ENCODE measurements around the gene GAB1.
A peak's percentile ranks its signal among the peaks of the same experiment; 100 is the strongest.

GAB1 gene

DNA sequence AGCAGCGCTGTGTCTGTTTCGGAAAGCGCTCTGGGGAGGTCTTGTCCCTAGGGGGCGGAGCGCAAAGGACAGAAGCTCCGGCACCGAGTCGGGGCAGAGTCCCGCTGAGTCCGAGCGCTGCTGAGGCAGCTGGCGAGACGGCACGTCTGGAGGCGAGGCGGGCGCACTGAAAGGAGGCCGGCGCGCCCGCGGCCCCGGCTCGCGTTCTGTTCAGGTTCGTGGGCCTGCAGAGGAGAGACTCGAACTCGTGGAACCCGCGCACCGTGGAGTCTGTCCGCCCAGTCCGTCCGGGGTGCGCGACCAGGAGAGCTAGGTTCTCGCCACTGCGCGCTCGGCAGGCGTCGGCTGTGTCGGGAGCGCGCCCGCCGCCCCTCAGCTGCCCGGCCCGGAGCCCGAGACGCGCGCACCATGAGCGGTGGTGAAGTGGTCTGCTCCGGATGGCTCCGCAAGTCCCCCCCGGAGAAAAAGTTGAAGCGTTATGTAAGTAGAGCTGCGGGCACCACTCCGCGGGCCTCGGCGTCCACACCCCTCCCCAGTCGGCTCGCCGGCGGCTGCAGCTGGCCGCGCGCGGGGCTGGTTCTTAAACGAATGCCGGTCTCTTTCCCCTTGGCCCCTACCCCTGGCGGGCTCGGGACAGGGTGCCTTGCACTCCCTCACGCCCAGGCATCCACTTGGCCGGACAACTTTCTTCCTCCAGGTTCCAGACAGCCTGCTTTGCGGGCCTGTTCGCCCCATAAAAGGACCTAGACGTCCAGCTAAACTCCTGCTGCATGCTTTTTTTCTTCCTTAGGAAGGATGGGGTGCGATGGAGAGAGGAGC is at the start of gene GAB1:
TSS of gene GAB1 (plus strand) at position 96 of the 819 bp plus-strand sequence. CDS start at position 409, 313 bp downstream.
- peak; percentile 48 for DNase-seq

DNA sequence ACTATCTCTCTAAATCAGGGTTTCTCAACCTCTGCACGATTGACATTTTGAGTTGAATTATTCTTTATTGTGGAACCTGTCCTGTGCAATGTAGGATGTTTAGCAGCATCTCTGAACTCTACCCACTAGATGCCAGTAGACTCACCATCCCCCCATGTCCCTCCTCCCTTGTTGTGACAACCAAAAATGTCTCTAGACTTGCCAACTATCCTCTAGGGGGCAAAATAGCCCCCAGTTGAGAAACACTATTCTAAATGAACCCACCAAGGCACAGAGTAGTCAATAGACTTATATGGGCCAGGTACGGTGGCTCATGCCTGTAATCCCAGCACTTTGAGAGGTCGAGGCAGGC is 49.1 kb upstream of the GAB1 start:
- no peak for DNase-seq

- no peak for DNase-seq
Observed at GRCh38 chr4:143288171-143288570, 48.5 kb upstream of the GAB1 start.

DNA sequence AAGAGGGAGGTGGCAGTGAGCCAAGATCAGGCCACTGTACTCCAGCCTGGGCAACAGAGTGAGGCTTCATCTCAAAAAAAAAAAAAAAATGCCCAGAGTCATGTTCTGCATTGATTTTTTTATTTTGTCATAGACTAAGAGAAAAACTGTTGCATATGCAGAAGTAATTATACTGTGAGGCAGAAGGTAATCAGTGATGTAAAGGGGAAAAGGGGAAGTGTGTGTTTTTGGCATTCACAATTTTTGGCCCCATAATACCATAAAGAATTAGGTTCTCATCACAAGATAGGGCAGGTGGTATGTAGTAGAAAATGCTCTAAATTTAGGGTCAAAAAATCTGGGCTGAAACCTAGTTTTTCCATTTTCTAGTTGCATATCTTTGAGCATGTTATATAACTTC is 47.3 kb upstream of the GAB1 start:
- DNase-seq = no peak

DNA sequence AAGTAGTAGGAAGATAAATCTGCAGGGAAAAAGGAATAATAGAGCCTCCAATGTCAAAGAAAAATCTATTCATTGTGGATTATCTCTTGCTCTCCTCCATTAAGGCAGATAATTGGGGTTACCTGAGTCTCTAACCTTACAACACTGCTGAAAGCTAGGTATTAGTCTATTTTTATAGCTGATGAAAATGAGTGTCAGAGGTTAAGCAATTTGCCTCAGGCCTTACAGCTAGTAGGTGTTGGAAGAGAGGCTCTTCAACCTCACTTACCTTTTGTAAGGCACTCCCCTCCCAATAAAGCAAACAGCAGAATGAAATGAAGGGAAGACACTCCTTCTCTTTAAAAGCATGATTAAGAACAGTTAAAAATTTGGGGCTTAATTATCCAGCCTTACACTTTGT is 45.4 kb upstream of the GAB1 start:
- DNase-seq = no peak

- no peak for DNase-seq
Observed at GRCh38 chr4:143292858-143293257, 43.8 kb upstream of the GAB1 start.

DNA sequence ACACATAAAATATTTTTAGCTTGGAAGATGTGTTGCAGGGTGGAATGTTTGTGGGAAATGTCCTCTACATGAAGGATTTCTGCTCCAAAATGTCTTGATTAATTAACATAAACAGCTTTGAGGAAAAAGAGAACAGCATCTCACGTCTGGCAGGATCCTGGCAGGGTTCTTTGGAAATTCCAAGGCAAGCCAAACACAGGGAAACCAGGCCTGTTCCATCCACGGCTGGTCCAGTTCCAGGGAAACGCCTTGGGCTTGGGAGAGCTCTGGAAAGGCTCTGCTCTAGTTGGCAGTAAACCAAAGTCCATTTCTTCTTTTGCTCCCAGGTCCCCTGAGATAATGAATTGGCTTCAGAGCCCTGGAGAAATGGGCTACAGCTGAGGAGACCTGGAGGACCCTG is 42.4 kb upstream of the GAB1 start:
- no peak for DNase-seq

- DNase-seq = no peak
Observed at GRCh38 chr4:143294710-143295275, 41.9 kb upstream of the GAB1 start.

DNA sequence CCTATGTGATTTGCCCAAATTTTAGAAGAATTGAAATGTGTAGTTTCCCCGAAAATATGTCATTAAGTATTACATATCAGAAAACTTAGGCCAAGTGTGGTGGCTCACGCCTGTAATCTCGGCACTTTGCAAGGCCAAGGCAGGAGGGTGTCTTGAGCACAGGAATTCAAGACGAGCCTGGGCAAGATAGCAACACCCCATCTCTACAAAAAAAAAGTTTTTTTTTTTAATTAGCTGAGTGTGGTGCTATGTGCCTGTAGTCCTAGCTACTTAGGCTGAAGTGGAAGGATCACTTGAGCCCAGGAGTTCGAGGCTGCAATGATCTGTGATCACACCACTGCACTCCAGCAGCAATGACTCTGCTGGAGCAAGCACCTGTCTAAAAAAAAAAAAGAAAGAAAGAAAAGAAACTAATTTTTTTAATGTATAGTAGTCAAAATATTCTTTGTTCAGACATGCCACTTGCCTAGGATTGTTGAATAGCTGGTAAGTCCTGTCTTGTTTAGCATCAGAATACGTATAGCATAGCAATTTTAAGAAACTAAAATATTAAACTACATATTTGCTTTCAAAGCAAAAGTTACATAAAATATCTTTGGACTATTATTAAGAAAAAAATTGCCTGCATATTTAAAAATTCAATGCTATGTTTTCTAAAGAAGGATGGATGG is 40.1 kb upstream of the GAB1 start:
- no peak for DNase-seq

GRCh38 chr4:143300860-143301259 is 35.8 kb upstream of the GAB1 start:
- DNase-seq = no peak

- DNase-seq = no peak
Observed at GRCh38 chr4:143302536-143302935, 34.1 kb upstream of the GAB1 start.

DNA sequence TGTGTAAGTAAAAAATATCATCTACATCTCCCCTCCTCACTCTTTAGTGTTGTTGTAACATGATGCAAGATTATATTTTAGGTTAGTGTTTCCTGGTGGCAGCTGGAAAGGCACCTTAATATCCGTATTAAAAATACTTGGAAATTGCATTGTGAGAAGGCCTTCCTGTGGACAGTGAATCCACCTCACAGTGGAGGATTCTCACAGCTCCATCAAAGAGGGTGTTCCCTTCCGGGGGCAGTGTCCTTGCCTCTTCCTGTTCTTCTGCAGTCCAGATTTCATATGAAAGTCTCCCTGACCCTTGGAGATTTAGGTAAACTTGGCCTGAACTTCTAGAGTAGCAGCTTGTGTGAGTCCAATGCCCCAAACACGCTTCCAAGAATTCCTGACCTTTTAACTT is 29.9 kb upstream of the GAB1 start:
- no peak for DNase-seq

GRCh38 chr4:143307531-143307930 is 29.1 kb upstream of the GAB1 start:
- no peak for DNase-seq

DNA sequence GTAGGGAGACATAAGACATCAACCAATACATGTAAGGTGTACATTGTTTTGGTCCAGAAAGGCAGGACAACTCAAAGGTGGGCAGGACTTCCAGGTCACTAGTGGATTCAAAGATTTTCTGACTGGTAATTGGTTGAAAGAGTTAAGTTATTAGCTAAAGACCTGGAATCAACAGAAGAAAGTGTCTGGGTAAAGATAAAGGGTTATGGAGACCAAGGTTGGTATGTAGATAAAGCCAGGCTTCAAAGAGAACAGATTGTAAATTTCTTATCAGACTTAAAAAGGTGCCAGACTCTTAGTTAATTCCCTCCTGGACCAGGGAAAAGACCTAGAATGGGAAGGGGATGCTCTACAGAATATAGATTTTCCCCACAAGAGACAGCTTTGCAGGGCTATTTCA is 28.3 kb upstream of the GAB1 start:
- DNase-seq = no peak

GRCh38 chr4:143311924-143312323 is 24.8 kb upstream of the GAB1 start:
- DNase-seq = no peak

DNA sequence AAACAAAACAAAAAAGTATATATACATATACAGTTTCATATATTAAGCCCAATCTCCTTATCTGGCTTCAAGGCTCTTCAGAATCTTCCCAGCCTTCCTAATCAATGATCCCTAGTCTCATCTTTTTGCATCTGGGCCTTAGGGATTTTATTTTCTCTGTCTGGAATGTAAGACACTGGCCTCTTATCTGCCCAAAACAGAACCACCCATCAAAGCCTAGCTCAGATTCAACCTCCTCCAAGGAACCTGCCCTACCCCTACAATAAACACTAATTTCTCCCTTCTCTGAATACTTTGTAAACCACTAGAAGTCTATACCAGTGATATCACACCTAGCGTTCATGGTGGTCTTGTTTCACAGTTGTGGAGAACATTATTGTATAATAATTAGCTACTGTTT is 23.2 kb upstream of the GAB1 start:
- no peak for DNase-seq

- no peak for DNase-seq
Observed at GRCh38 chr4:143313996-143314395, 22.7 kb upstream of the GAB1 start.

- DNase-seq = no peak
Observed at GRCh38 chr4:143320113-143320512, 16.6 kb upstream of the GAB1 start.

DNA sequence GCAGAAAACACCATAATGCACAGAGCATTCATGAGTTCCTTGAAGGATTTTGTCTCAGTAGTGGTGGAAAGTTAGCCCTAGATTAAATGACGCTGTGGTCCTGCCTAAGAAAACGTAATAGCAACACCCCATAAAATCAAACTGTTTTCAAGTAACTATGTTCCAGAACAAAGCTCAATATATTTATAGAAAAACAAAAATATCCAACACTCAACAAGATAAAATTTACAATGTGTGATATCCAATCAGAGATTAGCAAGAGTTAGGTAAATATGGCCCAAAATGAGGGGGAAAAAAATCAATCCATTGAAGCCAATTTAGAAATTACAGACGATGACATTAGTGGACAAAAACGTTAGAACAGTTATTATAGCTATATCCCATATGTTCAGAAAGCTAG is 9.9 kb upstream of the GAB1 start:
- no peak for DNase-seq

- no peak for DNase-seq
Observed at GRCh38 chr4:143329985-143330384, 6.7 kb upstream of the GAB1 start.

DNA sequence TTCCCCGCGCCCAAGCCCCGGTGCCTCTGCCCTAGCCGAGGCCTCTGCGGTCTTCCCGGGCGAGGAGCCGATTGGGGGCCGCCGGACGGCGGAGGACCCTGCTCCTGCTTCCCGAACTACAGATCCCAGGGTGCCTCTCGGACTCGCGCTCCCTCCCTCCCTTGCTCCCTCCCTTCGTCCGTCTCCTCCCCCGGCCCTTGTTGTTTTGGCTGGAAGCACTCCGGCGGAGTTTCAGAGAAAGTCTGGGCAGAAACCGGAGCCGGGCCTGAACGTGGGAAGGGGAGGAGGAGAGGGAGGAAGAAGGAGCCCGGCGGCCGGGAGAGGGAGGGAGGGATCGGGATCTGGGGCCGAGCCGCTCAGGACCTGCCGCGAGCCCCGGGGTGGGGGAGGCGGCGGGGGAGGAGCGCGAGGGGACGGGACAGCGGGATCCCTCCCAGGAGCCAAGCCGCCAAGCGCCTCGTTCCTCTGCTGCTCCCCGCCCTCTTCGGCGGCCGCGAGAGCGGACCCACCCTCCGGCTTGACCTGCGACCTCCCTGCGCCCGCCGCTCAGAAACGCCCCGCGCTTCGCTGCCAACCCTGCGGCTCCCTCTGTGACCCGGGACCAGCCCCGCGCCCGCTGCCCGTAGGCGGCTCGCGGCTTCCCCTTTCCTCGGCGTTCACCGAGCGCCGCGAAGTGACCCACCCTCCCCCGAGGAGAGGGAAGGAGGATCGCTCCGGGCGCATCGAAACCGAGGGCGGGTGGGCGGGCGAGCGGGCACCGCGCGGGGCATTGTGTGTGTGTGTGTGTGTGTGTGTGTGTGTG is 496 bp upstream of the GAB1 start:
- DNase-seq = peak; percentile 37

DNA sequence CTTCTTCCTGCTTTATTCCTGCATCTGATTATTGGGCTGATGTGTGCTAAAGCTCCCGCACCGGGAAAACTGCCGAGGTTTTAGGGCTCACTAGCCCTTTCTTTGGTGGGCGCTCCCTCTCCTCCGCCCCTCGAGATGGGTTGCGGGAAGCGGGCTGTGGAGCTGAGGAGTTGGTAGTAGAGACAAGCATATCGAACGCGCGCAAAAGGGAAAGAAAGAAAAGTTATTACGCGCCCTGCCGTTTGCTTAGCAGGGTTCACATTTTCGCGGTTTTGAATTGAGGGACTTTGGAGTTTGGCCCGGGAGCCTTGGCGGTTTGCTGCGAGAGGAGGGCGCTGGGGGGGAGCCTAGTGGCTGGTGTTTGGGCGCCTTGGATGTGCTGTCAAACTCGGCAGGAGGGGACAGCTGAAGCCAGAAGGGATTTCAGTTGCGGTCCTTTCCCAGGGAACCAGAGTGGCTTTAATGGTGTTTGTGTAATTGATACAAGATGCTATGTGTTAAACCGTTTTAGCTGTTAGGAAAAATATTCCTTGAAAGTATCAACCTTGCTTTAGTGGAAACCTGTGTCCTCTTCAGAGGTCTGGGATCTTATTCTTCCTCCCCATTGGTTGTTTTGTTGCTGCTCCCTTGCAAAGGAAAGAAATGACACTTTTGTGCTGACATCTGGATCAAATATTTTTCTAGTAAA is 1.1 kb downstream of the GAB1 start:
- DNase-seq = no peak

DNA sequence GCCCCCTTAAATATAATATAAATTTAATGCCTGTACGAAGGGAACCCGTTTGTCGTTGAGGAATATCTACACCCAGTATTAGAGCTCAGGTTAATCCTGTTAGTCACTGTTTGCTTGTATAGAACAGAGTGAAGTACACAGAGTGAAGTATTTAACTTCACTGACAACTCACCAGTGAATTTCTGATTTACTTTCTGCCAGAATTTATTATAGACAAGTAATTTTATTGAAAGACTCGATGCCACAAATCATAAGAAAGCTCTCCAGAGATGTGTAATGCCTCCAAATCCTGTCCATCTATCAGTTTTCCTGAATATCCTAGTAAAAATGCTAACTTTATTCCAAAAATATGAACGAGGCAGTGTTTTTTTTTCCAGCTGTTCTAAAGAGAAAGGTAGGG is 1.6 kb downstream of the GAB1 start:
- DNase-seq = no peak

Measured in MV-4-11 (cell line).